Spinal cord (tissue), 10 donors: ENCODE results near the gene ZDHHC4. TPM values are rescaled to one million over a fixed set of nuclear protein-coding genes. Genes with fewer than 3 reads are reported as not detected.
"Not testable (repeated sequence)": the region's sequence is repeated elsewhere in the genome, so short reads cannot be mapped to it uniquely, and the experiment has no call there.

Experiments used
- DNase-seq, 6 donors: peaks; one replicate each; pipeline versions ENCODE4 v3.0.0 to v3.0.0-alpha.2; 2013 to 2015; ENCODE audit warnings: low spot score in 6 of 6, low read depth in 4 of 6
- H3K27ac ChIP-seq: one replicate; pipeline ENCODE4 v1.5.1; 2013; ENCODE audit warnings: low read depth, low read length, control low read depth
- H3K27me3 ChIP-seq: one replicate; pipeline ENCODE4 v1.6.1; 2013; ENCODE audit warnings: low read length; ENCODE audit not compliant: control insufficient read depth, insufficient read depth
- H3K36me3 ChIP-seq: one replicate; pipeline ENCODE4 v1.6.1; 2013; ENCODE audit warnings: low read length; ENCODE audit not compliant: control insufficient read depth, insufficient read depth
- H3K4me1 ChIP-seq: one replicate; pipeline ENCODE4 v1.6.1; 2013; ENCODE audit warnings: low read length; ENCODE audit not compliant: control insufficient read depth, insufficient read depth
- H3K4me3 ChIP-seq: one replicate; pipeline ENCODE4 v1.5.1; 2013; ENCODE audit warnings: low read depth, low read length, control low read depth
- H3K9me3 ChIP-seq: one replicate; pipeline ENCODE4 v1.6.1; 2013; ENCODE audit warnings: low read length; ENCODE audit not compliant: control insufficient read depth, insufficient read depth
- WGBS: methylation state at CpG from one replicate; pipeline ENCODE4 v1.1.5; 2013; ENCODE audit warnings: missing lambda C conversion rate; ENCODE audit not compliant: insufficient coverage; 5-methylcytosine and 5-hydroxymethylcytosine counted together
- polyA plus RNA-seq, 2 donors: library from polyadenylated mRNA; unstranded; fragments of 120-200 nt; gene quantifications; one replicate each; pipeline ENCODE4 v1.2.1, GENCODE V29; 2013; ENCODE audit not compliant: insufficient read length in 2 of 2
- total RNA-seq, 2 donors: library from RNA; depleted of rRNA in 1 of 2; stranded (reverse); fragments of 120-200 nt in 1 of 2; fragments of >200 nt in 1 of 2; gene quantifications; one replicate each; pipeline versions ENCODE4 v1.2.3 to v1.2.4, GENCODE V29; 2013 to 2014
- donor health status: healthy.

Gene ZDHHC4
- total and polyA plus RNA-seq, 4 donors = 57.0 to 87.1 (median 62.9) TPM

GRCh38 chr7:6576867-6577368 lies 336 bp upstream of the ZDHHC4 start:
- Histone ChIP-seq H3K36me3 (peaks cover 24% of the 10 kb centered on the region), H3K27ac (peak overlapping the region; percentile 91), H3K4me3 (peak overlapping the region; percentile 76), H3K4me1 (peaks cover 16% of the 10 kb centered on the region)
- under 1% methylated on average over 6 of the region's 14 CpGs for WGBS
- H3K9me3 ChIP-seq, H3K27me3 ChIP-seq: not testable (repeated sequence)
- peak in 2 of 6 donors; percentile 43 to 57 for DNase-seq

- DNase-seq = no peak
- 89% methylated on average over 11 of the region's 18 CpGs for WGBS
- Histone ChIP-seq H3K36me3 (peaks cover 36% of the 10 kb centered on the region), H3K27me3 (no peaks in the 10 kb centered on the region), H3K4me1 (peaks cover 16% of the 10 kb centered on the region), H3K9me3 (no peaks in the 10 kb centered on the region), H3K4me3 (peak overlapping the region; percentile 76), H3K27ac (peak overlapping the region; percentile 91)
Observed at GRCh38 chr7:6578114-6579084, 1.1 kb downstream of the ZDHHC4 start.

- H3K27me3 ChIP-seq = no peaks in the 10 kb centered on the region
- peaks cover 16% of the 10 kb centered on the region for H3K4me1 ChIP-seq
- H3K4me3 ChIP-seq = no peak overlapping the region
- no peak for DNase-seq
- no peaks in the 10 kb centered on the region for H3K9me3 ChIP-seq
- 97% methylated on average over 4 of the region's 4 CpGs for WGBS
- peaks cover 41% of the 10 kb centered on the region for H3K36me3 ChIP-seq
- H3K27ac ChIP-seq = no peak overlapping the region
Observed at GRCh38 chr7:6579446-6579845, 2.2 kb downstream of the ZDHHC4 start.

GRCh38 chr7:6585746-6586432 lies 8.6 kb downstream of the ZDHHC4 start:
- Histone ChIP-seq H3K4me1 (peaks cover 14% of the 10 kb centered on the region), H3K36me3 (peaks cover 61% of the 10 kb centered on the region)
- 95% methylated on average over 3 of the region's 8 CpGs for WGBS
- not testable (repeated sequence) for DNase-seq, H3K4me3 ChIP-seq, H3K9me3 ChIP-seq, H3K27me3 ChIP-seq, H3K27ac ChIP-seq

GRCh38 chr7:6588566-6588965 lies 11.3 kb downstream of the ZDHHC4 start:
- DNase-seq = no peak
- Histone ChIP-seq H3K27ac (no peak overlapping the region), H3K27me3 (no peaks in the 10 kb centered on the region), H3K4me3 (no peak overlapping the region), H3K4me1 (peaks cover 23% of the 10 kb centered on the region), H3K9me3 (no peaks in the 10 kb centered on the region), H3K36me3 (peaks cover 60% of the 10 kb centered on the region)
- 89% methylated on average over 8 of the region's 9 CpGs for WGBS

- 46% methylated on average over 18 of the region's 22 CpGs for WGBS
- Histone ChIP-seq H3K27me3 (no peaks in the 10 kb centered on the region), H3K4me3 (peak overlapping the region; percentile 21), H3K4me1 (peaks cover 23% of the 10 kb centered on the region), H3K9me3 (no peaks in the 10 kb centered on the region), H3K27ac (no peak overlapping the region), H3K36me3 (peaks cover 64% of the 10 kb centered on the region)
- no peak for DNase-seq
Observed at GRCh38 chr7:6589151-6589828, 12.0 kb downstream of the ZDHHC4 start.

- H3K9me3 ChIP-seq = no peaks in the 10 kb centered on the region
- peaks cover 23% of the 10 kb centered on the region for H3K4me1 ChIP-seq
- no peaks in the 10 kb centered on the region for H3K27me3 ChIP-seq
- WGBS = under 1% methylated on average over 107 of the region's 107 CpGs
- peak within 1 kb of the TSS; percentile 33 for H3K27ac ChIP-seq
- peak; percentile 57 to 94 (median 68) for DNase-seq
- H3K36me3 ChIP-seq = peaks cover 65% of the 10 kb centered on the region
- H3K4me3 ChIP-seq = peak within 1 kb of the TSS; percentile 60
Observed at GRCh38 chr7:6589829-6590644, 12.8 kb downstream of the ZDHHC4 start, which contains the start of gene INTS15. TSS of gene INTS15 (plus strand) at chr7:6590021. CDS start at chr7:6590284, 263 bp downstream.

- Histone ChIP-seq H3K36me3 (peaks cover 66% of the 10 kb centered on the region), H3K4me3 (peak overlapping the region; percentile 60), H3K27ac (peak overlapping the region; percentile 33), H3K27me3 (no peaks in the 10 kb centered on the region), H3K4me1 (peaks cover 23% of the 10 kb centered on the region), H3K9me3 (no peaks in the 10 kb centered on the region)
- 0% methylated on average over 2 of the region's 10 CpGs for WGBS
- no peak for DNase-seq
Observed at GRCh38 chr7:6590645-6591110, 13.4 kb downstream of the ZDHHC4 start.
